Endometrial microvascular endothelial cells (primary cell): ENCODE results near the gene CTSH. TPM values are rescaled to one million over a fixed set of nuclear protein-coding genes. Genes with fewer than 3 reads are reported as not detected.
"Not testable (repeated sequence)": the region's sequence is repeated elsewhere in the genome, so short reads cannot be mapped to it uniquely, and the experiment has no call there.

Experiments
- in situ Hi-C: cut with HindIII; loops from 2 replicates; pipeline ENCODE4 v1.10.0; 2017; ENCODE audit warnings: low sequenced_read_pairs, low pct_unique_long_range_greater_than_20kb; ENCODE audit errors: inconsistent ontology term
- total RNA-seq: library from RNA; depleted of rRNA; stranded (reverse); fragments of >200 nt; gene quantifications from one replicate; pipeline ENCODE4 v1.2.3, GENCODE V29; 2015; ENCODE audit errors: inconsistent ontology term

The CTSH gene
- total RNA-seq, 1 donor from 2014 or later: 6.9 TPM

DNA sequence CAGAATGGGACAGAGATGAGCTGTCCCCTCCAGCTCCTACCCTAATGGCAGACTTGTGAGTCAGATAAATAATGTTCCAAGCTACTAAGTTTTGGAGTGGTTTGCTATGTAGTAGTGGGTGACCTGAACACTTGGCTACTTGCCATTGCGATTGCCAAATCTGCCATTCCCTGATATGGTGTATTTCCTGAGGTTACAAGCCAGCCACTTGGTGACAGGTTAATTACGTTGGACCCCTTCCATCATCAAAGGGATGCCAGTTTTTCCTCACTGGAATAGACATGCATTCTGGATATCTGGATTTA, 38.6 kb downstream of the CTSH start:
- in situ Hi-C loops: no loop called here

- in situ Hi-C loops: no loop called here
These were observed 40.1 kb downstream of the CTSH start for GRCh38 chr15:78904599-78905358.

GRCh38 chr15:78902281-78903032, 42.4 kb downstream of the CTSH start:
- in situ Hi-C loops: not testable (repeated sequence)

DNA sequence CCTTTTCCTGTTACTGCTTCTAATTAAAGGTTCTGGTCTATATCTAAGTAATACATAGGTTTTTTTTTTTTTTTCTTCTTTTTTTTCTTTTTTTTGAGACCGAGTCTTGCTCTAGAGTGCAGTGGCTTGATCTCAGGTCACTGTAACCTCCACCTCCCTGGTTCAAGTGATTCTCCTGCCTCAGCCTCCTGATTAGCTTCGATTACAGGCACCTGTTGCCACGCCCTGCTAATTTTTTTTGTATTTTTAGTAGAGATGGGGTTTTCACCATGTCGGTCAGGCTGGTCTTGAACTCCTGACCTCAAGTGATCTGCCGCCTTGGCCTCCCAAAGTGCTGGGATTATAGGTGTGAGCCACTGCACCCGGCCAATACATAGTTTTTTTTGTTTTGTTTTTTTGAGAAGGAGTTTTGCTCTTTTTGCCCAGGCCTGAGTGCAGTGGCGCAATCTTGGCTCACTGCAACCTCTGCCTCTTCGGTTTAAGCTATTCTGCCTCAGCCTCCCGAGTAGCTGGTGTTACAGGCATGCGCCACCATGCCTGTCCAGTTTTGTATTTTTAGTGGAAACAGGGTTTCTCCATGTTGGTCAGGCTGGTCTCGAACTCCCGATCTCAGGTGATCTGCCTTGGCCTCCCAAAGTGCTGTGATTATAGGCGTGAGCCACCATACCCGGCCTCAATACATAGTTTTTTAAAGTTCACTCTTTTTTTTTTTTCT, 43.9 kb downstream of the CTSH start:
- in situ Hi-C loops: not testable (repeated sequence)

DNA sequence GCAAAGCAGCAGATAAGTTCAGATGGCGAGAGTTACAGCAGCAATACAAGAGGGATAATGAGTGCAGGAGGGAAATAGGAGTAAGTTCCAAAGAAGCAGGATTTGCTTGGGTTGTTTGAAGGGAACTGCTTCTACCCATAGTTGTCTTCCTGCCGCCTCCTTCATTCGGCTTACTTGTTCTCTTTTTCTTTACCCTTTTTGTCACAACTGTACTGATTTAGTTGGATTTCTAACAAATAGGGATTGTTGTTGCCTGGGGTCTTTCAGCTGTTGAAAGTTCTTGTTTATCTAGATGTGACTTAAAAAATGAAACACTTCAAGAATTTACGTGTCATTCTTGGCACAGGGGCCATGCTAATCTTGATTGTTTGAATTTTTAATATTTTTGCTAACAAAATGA, 46.3 kb downstream of the CTSH start:
- in situ Hi-C loops: no loop called here

DNA sequence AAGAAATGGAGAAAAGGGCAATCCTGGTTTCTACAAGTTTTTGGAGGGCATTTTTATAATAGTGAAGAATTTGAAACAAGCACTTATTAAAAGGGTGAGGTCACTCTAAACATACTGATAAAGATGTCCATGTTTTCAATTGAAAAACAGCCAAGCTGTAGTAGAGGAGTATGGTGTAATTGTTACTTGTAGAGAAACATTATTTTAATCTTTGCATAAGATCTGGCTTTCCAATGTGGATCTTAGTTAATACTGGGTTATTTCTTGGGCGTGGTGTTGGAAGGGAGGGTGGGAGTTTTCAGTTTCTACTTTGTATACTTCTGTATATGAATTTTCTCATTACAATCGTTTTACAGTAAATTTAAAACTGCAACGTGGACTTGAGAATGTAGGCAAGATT, 49.4 kb downstream of the CTSH start:
- in situ Hi-C loops: no loop called here

DNA sequence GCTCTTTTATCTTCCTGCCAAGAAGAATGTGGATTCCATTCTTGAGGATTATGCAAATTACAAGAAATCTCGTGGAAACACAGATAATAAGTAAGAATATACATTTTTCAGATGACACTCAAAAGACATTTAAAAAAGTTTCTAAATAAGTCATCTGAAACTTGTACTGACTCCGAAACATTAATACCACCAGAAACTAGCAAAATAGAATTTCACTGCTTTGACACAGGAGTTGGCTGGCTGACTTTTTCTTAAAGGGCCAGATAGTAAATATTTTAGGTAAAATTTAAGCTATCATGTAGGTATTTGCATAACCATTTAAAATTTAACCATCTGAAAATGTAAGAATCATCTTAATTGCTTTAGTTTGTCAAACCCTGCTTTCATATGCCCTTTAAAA, 51.3 kb downstream of the CTSH start:
- in situ Hi-C loops: no loop called here

DNA sequence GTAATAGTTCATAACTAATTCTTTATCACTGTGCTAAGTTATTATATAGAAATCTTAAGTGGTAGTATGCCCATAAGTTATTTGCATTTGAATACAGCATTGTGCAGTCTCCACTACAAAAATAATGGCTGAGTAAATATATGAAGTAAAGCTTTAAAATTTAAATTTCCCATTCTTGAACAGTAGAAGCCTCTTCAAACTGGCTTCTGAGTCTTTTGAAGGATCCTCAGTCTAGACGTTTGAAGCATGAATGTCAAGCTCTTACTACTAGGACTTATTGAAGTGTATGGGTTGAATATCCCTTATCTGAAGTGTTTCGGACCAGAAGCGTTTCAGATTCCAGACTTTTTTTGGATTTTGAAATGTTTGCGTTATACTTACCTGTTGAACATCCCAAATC, 55.8 kb downstream of the CTSH start:
- in situ Hi-C loops: no loop called here

GRCh38 chr15:78881681-78882080, 63.2 kb downstream of the CTSH start:
- in situ Hi-C loops: no loop called here

DNA sequence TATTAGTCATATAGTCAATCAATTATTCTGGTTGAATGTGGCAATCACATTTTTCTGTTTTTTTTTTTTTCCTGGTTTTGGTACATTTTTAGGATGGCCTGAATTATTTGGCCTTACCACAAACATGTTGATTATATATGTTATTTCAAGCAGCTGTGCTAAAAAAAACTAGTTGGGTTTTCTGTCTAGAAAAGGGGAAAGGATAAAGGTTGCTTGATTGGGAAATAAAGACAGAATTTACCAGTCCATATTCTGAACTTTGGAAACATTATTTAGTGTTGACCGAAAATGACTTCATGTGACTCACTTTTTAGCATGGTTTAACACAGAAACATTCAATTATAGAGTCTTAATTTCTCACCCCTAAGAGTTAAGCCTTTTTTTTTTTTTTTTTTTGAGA, 64.0 kb downstream of the CTSH start:
- in situ Hi-C loops: no loop called here

DNA sequence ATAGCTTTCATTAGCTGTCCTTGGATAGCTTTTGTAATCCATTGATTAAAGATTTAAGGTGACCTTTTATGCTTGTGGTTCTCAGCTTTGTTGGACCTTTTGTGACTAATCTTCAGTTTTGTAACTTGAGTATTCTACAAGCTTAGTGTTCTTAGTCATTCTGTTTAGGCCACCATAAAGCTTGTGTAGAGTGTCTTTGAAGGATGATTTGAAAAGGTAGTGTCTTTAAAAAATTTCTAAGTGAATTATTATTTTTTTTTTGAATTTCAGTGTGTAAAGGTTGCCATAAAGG, 64.7 kb downstream of the CTSH start:
- in situ Hi-C loops: no loop called here

DNA sequence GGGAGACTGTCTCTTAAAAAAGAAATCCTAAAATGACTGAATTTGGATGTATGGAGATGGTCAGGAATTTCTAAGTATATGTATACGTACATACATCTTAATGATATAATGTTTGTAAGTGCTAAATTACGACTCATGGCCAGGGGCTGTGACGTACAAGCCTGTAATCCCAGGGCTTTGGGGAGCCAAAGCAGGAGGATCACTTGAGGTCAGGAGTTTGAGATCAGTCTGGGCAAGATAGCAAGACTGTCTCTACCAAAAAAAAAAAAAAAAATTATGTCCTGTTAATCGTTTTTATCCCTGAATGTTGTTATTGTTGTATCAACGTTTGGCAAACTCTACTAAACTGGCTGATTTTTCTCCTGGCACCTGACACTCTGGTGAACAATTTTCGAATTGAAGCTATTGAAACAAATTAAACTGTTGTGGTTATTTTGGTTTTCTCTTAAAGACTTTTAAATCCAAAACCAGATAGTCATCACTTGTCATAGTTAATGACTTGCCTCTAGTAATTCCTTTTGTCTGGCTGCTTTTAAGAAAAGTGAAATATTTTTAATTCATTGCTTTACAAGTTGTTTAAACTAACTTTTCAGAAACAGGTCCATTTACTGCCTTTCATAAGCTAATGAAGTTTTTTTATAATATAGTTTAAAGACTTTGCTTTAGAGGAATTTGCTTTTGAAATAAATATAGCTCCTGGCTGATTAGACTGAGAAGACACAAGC, 65.2 kb downstream of the CTSH start:
- in situ Hi-C loops: no loop called here

GRCh38 chr15:78878356-78878755, 66.5 kb downstream of the CTSH start:
- in situ Hi-C loops: no loop called here

GRCh38 chr15:78876954-78877353, 67.9 kb downstream of the CTSH start:
- in situ Hi-C loops: not testable (repeated sequence)

GRCh38 chr15:78875107-78875914, 69.5 kb downstream of the CTSH start:
- in situ Hi-C loops: no loop called here

- in situ Hi-C loops: no loop called here
These were observed 70.8 kb downstream of the CTSH start for GRCh38 chr15:78873793-78874765.

DNA sequence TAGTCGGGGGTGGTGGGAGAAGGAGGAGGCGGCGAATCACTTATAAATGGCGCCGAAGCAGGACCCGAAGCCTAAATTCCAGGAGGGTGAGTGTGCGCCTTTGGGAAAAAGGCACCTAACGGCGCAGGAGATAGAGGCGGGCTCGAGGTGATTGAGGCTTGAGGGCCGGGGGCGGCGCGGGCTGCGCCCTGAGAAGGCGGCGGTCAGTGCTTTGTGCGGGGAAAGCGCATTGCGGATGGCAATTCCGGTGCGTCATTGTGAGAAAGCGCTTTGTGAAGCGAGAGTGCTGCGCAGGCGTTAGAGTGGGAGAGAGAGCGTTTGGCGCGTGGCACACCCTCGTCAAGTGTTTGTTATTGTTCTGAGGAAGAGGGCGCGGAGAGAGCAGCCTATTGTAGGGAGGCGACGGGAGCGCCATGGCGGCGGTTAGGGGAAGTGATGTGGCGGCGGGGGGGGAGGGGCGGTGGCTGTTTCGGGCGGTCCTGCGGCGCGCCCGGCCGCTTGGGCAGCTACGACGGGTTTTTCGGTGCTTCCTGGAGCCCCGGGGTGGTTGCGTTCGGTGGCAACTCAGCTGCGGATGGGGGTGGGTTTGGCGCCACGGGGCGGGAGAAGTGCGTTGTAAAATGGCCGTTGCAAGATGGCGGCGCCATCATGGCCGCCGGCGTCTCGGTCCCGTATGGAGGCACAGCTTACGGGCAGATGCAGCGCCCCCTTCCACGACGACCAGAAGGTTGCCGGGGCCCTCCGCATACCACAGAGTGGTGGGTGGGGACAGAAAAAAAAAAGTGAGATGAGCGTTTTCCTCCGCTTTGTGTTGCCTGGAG, 71.7 kb downstream of the CTSH start:
- in situ Hi-C loops: no loop called here
